OCI-LY3 (cell line): ENCODE results near the gene PLXNC1.

Source experiments
- H2AFZ ChIP-seq: fragments of 200-600, 300-600 bp; shearing (Covaris generic); 2 replicates; pipeline ENCODE4 v1.6.0; 2014; ENCODE audit warnings: antibody characterized with exemption, low read depth, low read length
- H3K27ac ChIP-seq: fragments of 200-600, 300-600 bp; sonication (generic); 2 replicates; pipeline ENCODE4 v1.5.1; 2014; ENCODE audit warnings: mild to moderate bottlenecking, low read length, moderate library complexity, mixed read lengths
- H3K27me3 ChIP-seq: fragments of 200-600, 300-600 bp; sonication (generic); 2 replicates; pipeline ENCODE4 v1.6.1; 2014; ENCODE audit warnings: low read depth, low read length, mixed read lengths
- H3K36me3 ChIP-seq: fragments of 200-600, 300-600 bp; sonication (generic); replicated peaks from 2 replicates; pipeline ENCODE3; 2014; ENCODE audit warnings: low read depth, low read length, mixed read lengths
- H3K4me1 ChIP-seq: fragments of 300-600, 200-600 bp; sonication (generic); 2 replicates; pipeline ENCODE4 v1.6.1; 2014; ENCODE audit warnings: low read length, mixed read lengths
- H3K4me2 ChIP-seq: fragments of 200-600, 300-600 bp; sonication (generic); 2 replicates; pipeline ENCODE4 v1.6.1; 2014; ENCODE audit warnings: low read length, mixed read lengths
- H3K4me3 ChIP-seq: fragments of 300-600, 200-600 bp; sonication (generic); 2 replicates; pipeline ENCODE4 v1.5.1; 2014; ENCODE audit warnings: antibody characterized with exemption, mild to moderate bottlenecking, low read length, moderate library complexity
- H3K79me2 ChIP-seq: fragments of 300-600, 200-600 bp; shearing (Covaris generic); 2 replicates; pipeline ENCODE4 v1.6.1; 2014; ENCODE audit warnings: mild to moderate bottlenecking, low read length, mixed read lengths
- H3K9ac ChIP-seq: fragments of 300-600, 200-600 bp; shearing (Covaris generic); 2 replicates; pipeline ENCODE4 v1.6.0; 2014; ENCODE audit warnings: mild to moderate bottlenecking, low read length, moderate library complexity
- H3K9me3 ChIP-seq: fragments of 200-600, 300-600 bp; shearing (Covaris generic); 2 replicates; pipeline ENCODE4 v1.6.1; 2014; ENCODE audit warnings: low read length, mixed read lengths; ENCODE audit not compliant: insufficient read depth
- H4K20me1 ChIP-seq: fragments of 200-600, 300-600 bp; sonication (generic); 2 replicates; pipeline ENCODE4 v1.6.1; 2016; ENCODE audit warnings: low read length, mixed read lengths; ENCODE audit not compliant: insufficient read depth
- CTCF ChIP-seq: fragments of 200-600, 300-600 bp; sonication (generic); IDR thresholded peaks from 2 replicates; pipeline ENCODE4 v1.5.1; 2014; ENCODE audit warnings: antibody characterized with exemption, low read length, low read depth
- EZH2phosphoT487 ChIP-seq: fragments of 200-600 bp; shearing (Covaris generic); IDR thresholded peaks from 2 replicates; pipeline ENCODE4 v1.6.1; 2018; ENCODE audit warnings: antibody characterized with exemption, mixed run types, low read depth

The PLXNC1 gene

GRCh38 chr12:94144781-94145180 is 3.6 kb upstream of the PLXNC1 start:
- Histone ChIP-seq H3K79me2 (no peaks in the 10 kb centered on the region), H3K36me3 (no peaks in the 10 kb centered on the region), H3K4me3 (no peak overlapping the region), H3K4me2 (no peak overlapping the region), H3K9me3 (no peaks in the 10 kb centered on the region), H4K20me1 (no peaks in the 10 kb centered on the region), H2AFZ (no peak overlapping the region), H3K27ac (no peak overlapping the region), H3K27me3 (peaks cover 33% of the 10 kb centered on the region), H3K4me1 (peaks cover 26% of the 10 kb centered on the region), H3K9ac (no peak overlapping the region)
- no peak for TF ChIP-seq CTCF
- no peak for TF ChIP-seq EZH2phosphoT487

- peaks cover 29% of the 10 kb centered on the region for H3K4me1 ChIP-seq
- no peaks in the 10 kb centered on the region for H3K36me3 ChIP-seq
- no peak overlapping the region for H2AFZ ChIP-seq
- no peak overlapping the region for H3K27ac ChIP-seq
- H3K27me3 ChIP-seq: peaks cover 39% of the 10 kb centered on the region
- no peaks in the 10 kb centered on the region for H4K20me1 ChIP-seq
- peak; percentile 81 for TF ChIP-seq CTCF
- TF ChIP-seq EZH2phosphoT487: no peak
- peak overlapping the region; percentile 16 for H3K4me2 ChIP-seq
- H3K79me2 ChIP-seq: no peaks in the 10 kb centered on the region
- H3K9me3 ChIP-seq: no peaks in the 10 kb centered on the region
- H3K9ac ChIP-seq: no peak overlapping the region
- H3K4me3 ChIP-seq: no peak overlapping the region
Measured at GRCh38 chr12:94145191-94145983, 3.0 kb upstream of the PLXNC1 start.

GRCh38 chr12:94146166-94146936 is 2.0 kb upstream of the PLXNC1 start:
- TF ChIP-seq EZH2phosphoT487: no peak
- TF ChIP-seq CTCF: no peak
- Histone ChIP-seq H3K36me3 (no peaks in the 10 kb centered on the region), H3K79me2 (no peaks in the 10 kb centered on the region), H3K27me3 (peaks cover 48% of the 10 kb centered on the region), H3K9ac (no peak overlapping the region), H3K4me2 (peak overlapping the region; percentile 16), H3K27ac (no peak overlapping the region), H3K4me3 (no peak overlapping the region), H2AFZ (no peak overlapping the region), H3K4me1 (peaks cover 31% of the 10 kb centered on the region), H4K20me1 (no peaks in the 10 kb centered on the region), H3K9me3 (no peaks in the 10 kb centered on the region)

- Histone ChIP-seq H3K9me3 (no peaks in the 10 kb centered on the region), H3K4me1 (peaks cover 31% of the 10 kb centered on the region), H3K79me2 (no peaks in the 10 kb centered on the region), H3K9ac (peak overlapping the region; percentile 58; the same call in 1 of the 2 replicates), H3K27me3 (peaks cover 59% of the 10 kb centered on the region), H3K4me3 (peak overlapping the region; percentile 92), H4K20me1 (no peaks in the 10 kb centered on the region), H3K4me2 (peak overlapping the region; percentile 90), H3K27ac (no peak overlapping the region), H2AFZ (peak overlapping the region; percentile 88), H3K36me3 (no peaks in the 10 kb centered on the region)
- TF ChIP-seq EZH2phosphoT487: no peak
- TF ChIP-seq CTCF: no peak
Measured at GRCh38 chr12:94147387-94147990, 888 bp upstream of the PLXNC1 start.
